OCI-LY3 (cell line): ENCODE data around the gene DRD1.

Experiments
- H2AFZ ChIP-seq: fragments of 200-600, 300-600 bp; shearing (Covaris generic); 2 replicates; pipeline ENCODE4 v1.6.0; 2014; ENCODE audit warnings: antibody characterized with exemption, low read depth, low read length
- H3K27ac ChIP-seq: fragments of 200-600, 300-600 bp; sonication (generic); 2 replicates; pipeline ENCODE4 v1.5.1; 2014; ENCODE audit warnings: mild to moderate bottlenecking, low read length, moderate library complexity, mixed read lengths
- H3K27me3 ChIP-seq: fragments of 200-600, 300-600 bp; sonication (generic); 2 replicates; pipeline ENCODE4 v1.6.1; 2014; ENCODE audit warnings: low read depth, low read length, mixed read lengths
- H3K36me3 ChIP-seq: fragments of 200-600, 300-600 bp; sonication (generic); replicated peaks from 2 replicates; pipeline ENCODE3; 2014; ENCODE audit warnings: low read depth, low read length, mixed read lengths
- H3K4me1 ChIP-seq: fragments of 300-600, 200-600 bp; sonication (generic); 2 replicates; pipeline ENCODE4 v1.6.1; 2014; ENCODE audit warnings: low read length, mixed read lengths
- H3K4me2 ChIP-seq: fragments of 200-600, 300-600 bp; sonication (generic); 2 replicates; pipeline ENCODE4 v1.6.1; 2014; ENCODE audit warnings: low read length, mixed read lengths
- H3K4me3 ChIP-seq: fragments of 300-600, 200-600 bp; sonication (generic); 2 replicates; pipeline ENCODE4 v1.5.1; 2014; ENCODE audit warnings: antibody characterized with exemption, mild to moderate bottlenecking, low read length, moderate library complexity
- H3K79me2 ChIP-seq: fragments of 300-600, 200-600 bp; shearing (Covaris generic); 2 replicates; pipeline ENCODE4 v1.6.1; 2014; ENCODE audit warnings: mild to moderate bottlenecking, low read length, mixed read lengths
- H3K9ac ChIP-seq: fragments of 300-600, 200-600 bp; shearing (Covaris generic); 2 replicates; pipeline ENCODE4 v1.6.0; 2014; ENCODE audit warnings: mild to moderate bottlenecking, low read length, moderate library complexity
- H3K9me3 ChIP-seq: fragments of 200-600, 300-600 bp; shearing (Covaris generic); 2 replicates; pipeline ENCODE4 v1.6.1; 2014; ENCODE audit warnings: low read length, mixed read lengths; ENCODE audit not compliant: insufficient read depth
- H4K20me1 ChIP-seq: fragments of 200-600, 300-600 bp; sonication (generic); 2 replicates; pipeline ENCODE4 v1.6.1; 2016; ENCODE audit warnings: low read length, mixed read lengths; ENCODE audit not compliant: insufficient read depth
- EZH2phosphoT487 ChIP-seq: fragments of 200-600 bp; shearing (Covaris generic); IDR thresholded peaks from 2 replicates; pipeline ENCODE4 v1.6.1; 2018; ENCODE audit warnings: antibody characterized with exemption, mixed run types, low read depth
- TF ChIP-seq, protein P1 (sequence below): fragments of 200-600, 300-600 bp; sonication (generic); IDR thresholded peaks from 2 replicates; pipeline ENCODE4 v1.5.1; 2014; ENCODE audit warnings: antibody characterized with exemption, low read length, low read depth

DRD1 gene

GRCh38 chr5:175444060-175444904 lies at the start of gene DRD1:
Gene DRD1, minus strand, starts transcription at chr5:175444182. Its CDS starts 1,083 bp downstream, at chr5:175443099.
- H4K20me1 ChIP-seq = no peaks in the 10 kb centered on the region
- H3K4me2 ChIP-seq = no peak within 1 kb of the TSS
- no peaks in the 10 kb centered on the region for H3K4me1 ChIP-seq
- H3K27ac ChIP-seq = no peak within 1 kb of the TSS
- H3K27me3 ChIP-seq = peaks cover 20% of the 10 kb centered on the region
- no peak within 1 kb of the TSS for H2AFZ ChIP-seq
- no peak within 1 kb of the TSS for H3K4me3 ChIP-seq
- no peaks in the 10 kb centered on the region for H3K79me2 ChIP-seq
- H3K36me3 ChIP-seq = no peaks in the 10 kb centered on the region
- TF ChIP-seq EZH2phosphoT487 = no peak
- TF ChIP-seq, protein P1, sequence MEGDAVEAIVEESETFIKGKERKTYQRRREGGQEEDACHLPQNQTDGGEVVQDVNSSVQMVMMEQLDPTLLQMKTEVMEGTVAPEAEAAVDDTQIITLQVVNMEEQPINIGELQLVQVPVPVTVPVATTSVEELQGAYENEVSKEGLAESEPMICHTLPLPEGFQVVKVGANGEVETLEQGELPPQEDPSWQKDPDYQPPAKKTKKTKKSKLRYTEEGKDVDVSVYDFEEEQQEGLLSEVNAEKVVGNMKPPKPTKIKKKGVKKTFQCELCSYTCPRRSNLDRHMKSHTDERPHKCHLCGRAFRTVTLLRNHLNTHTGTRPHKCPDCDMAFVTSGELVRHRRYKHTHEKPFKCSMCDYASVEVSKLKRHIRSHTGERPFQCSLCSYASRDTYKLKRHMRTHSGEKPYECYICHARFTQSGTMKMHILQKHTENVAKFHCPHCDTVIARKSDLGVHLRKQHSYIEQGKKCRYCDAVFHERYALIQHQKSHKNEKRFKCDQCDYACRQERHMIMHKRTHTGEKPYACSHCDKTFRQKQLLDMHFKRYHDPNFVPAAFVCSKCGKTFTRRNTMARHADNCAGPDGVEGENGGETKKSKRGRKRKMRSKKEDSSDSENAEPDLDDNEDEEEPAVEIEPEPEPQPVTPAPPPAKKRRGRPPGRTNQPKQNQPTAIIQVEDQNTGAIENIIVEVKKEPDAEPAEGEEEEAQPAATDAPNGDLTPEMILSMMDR = no peak
- no peaks in the 10 kb centered on the region for H3K9me3 ChIP-seq
- H3K9ac ChIP-seq = no peak within 1 kb of the TSS

GRCh38 chr5:175493726-175494125 lies 49.7 kb upstream of the DRD1 start:
- peaks cover 44% of the 10 kb centered on the region for H4K20me1 ChIP-seq
- H3K4me3 ChIP-seq = no peak overlapping the region
- TF ChIP-seq, protein P1 = no peak
- no peak for TF ChIP-seq EZH2phosphoT487
- H3K4me2 ChIP-seq = no peak overlapping the region
- H3K36me3 ChIP-seq = peaks cover 56% of the 10 kb centered on the region
- H2AFZ ChIP-seq = no peak overlapping the region
- no peak overlapping the region for H3K9ac ChIP-seq
- H3K9me3 ChIP-seq = no peaks in the 10 kb centered on the region
- H3K27ac ChIP-seq = no peak overlapping the region
- H3K4me1 ChIP-seq = peaks cover 6% of the 10 kb centered on the region
- H3K27me3 ChIP-seq = no peaks in the 10 kb centered on the region
- peaks cover 81% of the 10 kb centered on the region for H3K79me2 ChIP-seq

GRCh38 chr5:175493260-175493659 lies 49.3 kb upstream of the DRD1 start:
- Histone ChIP-seq H3K36me3 (peaks cover 56% of the 10 kb centered on the region), H3K4me3 (no peak overlapping the region), H3K4me2 (no peak overlapping the region), H4K20me1 (peaks cover 48% of the 10 kb centered on the region), H3K9ac (no peak overlapping the region), H3K4me1 (peaks cover 6% of the 10 kb centered on the region), H3K27me3 (no peaks in the 10 kb centered on the region), H3K27ac (no peak overlapping the region), H3K79me2 (peaks cover 85% of the 10 kb centered on the region), H3K9me3 (no peaks in the 10 kb centered on the region), H2AFZ (no peak overlapping the region)
- TF ChIP-seq, protein P1 = no peak
- no peak for TF ChIP-seq EZH2phosphoT487

- Histone ChIP-seq H4K20me1 (peaks cover 64% of the 10 kb centered on the region), H3K4me1 (peaks cover 6% of the 10 kb centered on the region), H3K4me2 (no peak overlapping the region), H3K27me3 (no peaks in the 10 kb centered on the region), H3K9me3 (no peaks in the 10 kb centered on the region), H3K79me2 (peaks cover 91% of the 10 kb centered on the region), H3K9ac (no peak overlapping the region), H2AFZ (no peak overlapping the region), H3K27ac (no peak overlapping the region), H3K36me3 (peaks cover 60% of the 10 kb centered on the region), H3K4me3 (no peak overlapping the region)
- no peak for TF ChIP-seq EZH2phosphoT487
- TF ChIP-seq, protein P1 = no peak
Observed at GRCh38 chr5:175491223-175491622, 47.2 kb upstream of the DRD1 start.
